A549 (cell line): ENCODE measurements around the gene MEG3. TPM values are rescaled to one million over a fixed set of nuclear protein-coding genes. Genes with fewer than 3 reads are reported as not detected.

Experiments used
- ATAC-seq, 2 experiments: fragments of 200-7000 bp in 1 of 2; fragments of >200 bp in 1 of 2; cut with Nextera tagmentation in 1 of 2; cut with Tn5 transposase in 1 of 2; 3 replicates each; pipeline versions ENCODE4 v1.8.0 to v1.9.1; 2018 to 2020; ENCODE audit warnings: mild to moderate bottlenecking in 1 of 2, moderate library complexity in 1 of 2
- CTCF ChIA-PET: fragments of 300-600 bp; sonication (Branson Sonifier 250); formaldehyde crosslinking; extraction: SDS; loops from one replicate; lab custom pipeline; 2021; ENCODE audit warnings: antibody characterized with exemption, inconsistent platforms; lab: Yijun Ruan, JAX
- POLR2A ChIA-PET: fragments of 350-600 bp; formaldehyde crosslinking; extraction: SDS; loops from one replicate; lab custom pipeline; 2021; ENCODE audit warnings: antibody characterized with exemption, inconsistent platforms; lab: Yijun Ruan, JAX
- DNase-seq, 2 experiments: peaks; one replicate each; pipeline versions ENCODE4 v3.0.0 to v3.0.0-alpha.2; 2011 to 2016; ENCODE audit warnings: low read depth in 1 of 2, low spot score in 1 of 2
- FAIRE-seq: peaks from 2 replicates; lab custom pipeline; 2011; peaks lifted over from hg19 to GRCh38; lab: Jason Lieb, UNC
- H3K27ac ChIP-seq, 2 experiments: fragments of >200 bp; sonication (Bioruptor Twin); formaldehyde crosslinking; 3 replicates each; pipeline ENCODE4 v1.5.1; 2016 to 2017
- H3K4me1 ChIP-seq: fragments of >200 bp; sonication (Bioruptor Twin); formaldehyde crosslinking; 3 replicates; pipeline ENCODE4 v1.6.1; 2016
- H3K4me2 ChIP-seq: fragments of >200 bp; sonication (Bioruptor Twin); formaldehyde crosslinking; 3 replicates; pipeline ENCODE4 v1.6.1; 2016
- H3K4me3 ChIP-seq: fragments of >200 bp; sonication (Bioruptor Twin); formaldehyde crosslinking; 3 replicates; pipeline ENCODE4 v1.5.1; 2016
- H3K9me3 ChIP-seq: fragments of >200 bp; sonication (Bioruptor Twin); formaldehyde crosslinking; 3 replicates; pipeline ENCODE4 v1.6.1; 2016
- ATOH8 ChIP-seq: fragments of 250-450 bp; sonication (Bioruptor Pico); IDR thresholded peaks from 2 replicates; pipeline ENCODE4 v1.5.0; 2020; ENCODE audit warnings: low read depth, mild to moderate bottlenecking, moderate library complexity
- BCL3 ChIP-seq: fragments of >200 bp; sonication (Bioruptor Twin); formaldehyde crosslinking; IDR thresholded peaks from 3 replicates; pipeline ENCODE4 v1.6.1; 2016
- BHLHE40 ChIP-seq: IDR thresholded peaks from 2 replicates; pipeline ENCODE4 v1.6.1; 2012; ENCODE audit warnings: low read depth, low read length, inconsistent platforms
- CHD4 ChIP-seq: fragments of 200-600 bp; sonication (generic); IDR thresholded peaks from 2 replicates; pipeline ENCODE4 v1.6.1; 2016; ENCODE audit warnings: antibody characterized with exemption, mild to moderate bottlenecking, borderline replicate concordance
- CTCF ChIP-seq: fragments of >200 bp; sonication (Bioruptor Twin); formaldehyde crosslinking; IDR thresholded peaks from 3 replicates; pipeline ENCODE4 v1.5.1; 2016
- E2F6 ChIP-seq: IDR thresholded peaks from 2 replicates; pipeline ENCODE4 v1.6.1; 2012; ENCODE audit warnings: low read depth, borderline replicate concordance
- FOSB ChIP-seq: fragments of 250-450 bp; sonication (Bioruptor Pico); IDR thresholded peaks from 2 replicates; pipeline ENCODE4 v1.5.0; 2020; ENCODE audit warnings: mild to moderate bottlenecking, moderate library complexity
- GATA3 ChIP-seq: IDR thresholded peaks from 2 replicates; pipeline ENCODE4 v1.6.1; 2012; ENCODE audit warnings: borderline replicate concordance
- HOXB5 ChIP-seq: fragments of 250-450 bp; sonication (Bioruptor Pico); IDR thresholded peaks from 2 replicates; pipeline ENCODE4 v1.5.0; 2020; ENCODE audit warnings: mild to moderate bottlenecking, moderate library complexity
- KDM1A ChIP-seq: fragments of 200-600 bp; sonication (generic); IDR thresholded peaks from 2 replicates; pipeline ENCODE4 v1.6.1; 2016; ENCODE audit warnings: low read depth, mild to moderate bottlenecking
- MAFK ChIP-seq: fragments of 450-650 bp; IDR thresholded peaks from 2 replicates; pipeline ENCODE4 v1.6.1; 2014; ENCODE audit not compliant: partially characterized antibody
- PBX3 ChIP-seq: IDR thresholded peaks from 2 replicates; pipeline ENCODE4 v1.6.1; 2012
- POLR2A ChIP-seq: IDR thresholded peaks from 2 replicates; pipeline ENCODE4 v1.6.1; 2012; ENCODE audit warnings: mild to moderate bottlenecking, low read length
- RAD21 ChIP-seq, 2 experiments: fragments of >200 bp in 1 of 2; sonication (Bioruptor Twin) in 1 of 2; formaldehyde crosslinking in 1 of 2; IDR thresholded peaks in 1 of 2; conservative IDR thresholded peaks in 1 of 2; 2 replicates in 1 of 2; 3 replicates in 1 of 2; pipeline ENCODE4 v1.6.1; 2012 to 2018; ENCODE audit warnings: inconsistent platforms in 1 of 2
- RARB ChIP-seq: fragments of 250-450 bp; sonication (Bioruptor Pico); IDR thresholded peaks from 2 replicates; pipeline ENCODE4 v1.8.0; 2021; ENCODE audit warnings: mild to moderate bottlenecking, moderate library complexity
- TFCP2L1 ChIP-seq: fragments of 250-450 bp; sonication (Bioruptor Pico); IDR thresholded peaks from 2 replicates; pipeline ENCODE4 v1.5.0; 2021; ENCODE audit warnings: mild to moderate bottlenecking
- USF2 ChIP-seq: fragments of 450-650 bp; IDR thresholded peaks from 2 replicates; pipeline ENCODE4 v1.6.1; 2014; ENCODE audit warnings: antibody characterized with exemption
- ZFP36 ChIP-seq: fragments of 450-650 bp; IDR thresholded peaks from 2 replicates; pipeline ENCODE4 v1.6.1; 2014; ENCODE audit warnings: borderline replicate concordance; ENCODE audit not compliant: partially characterized antibody
- ZNF302 ChIP-seq: fragments of 250-450 bp; sonication (Bioruptor Pico); IDR thresholded peaks from 2 replicates; pipeline ENCODE4 v1.9.0; 2021; ENCODE audit warnings: inconsistent platforms, mild to moderate bottlenecking, moderate library complexity
- WGBS: methylation state at CpG from one replicate; pipeline ENCODE4 v1.1.6; 2017; ENCODE audit errors: missing lambda C conversion rate; 5-methylcytosine and 5-hydroxymethylcytosine counted together
- polyA plus RNA-seq, 4 experiments: library from polyadenylated mRNA; depleted of rRNA in 3 of 4; stranded (reverse); fragments of >200 nt; fragmentation: RNase III in 1 of 4; extraction: RNeasy Plus Mini Kit Qiagen cat#74134 plus additional on column Dnase treatment in 1 of 4; gene quantifications; 2 replicates in 3 of 4; 3 replicates in 1 of 4; pipeline ENCODE4 v1.2.3, GENCODE V29; 2011 to 2017

The MEG3 gene
- polyA plus RNA-seq, 2 of the 4 experiments (the other 2 are of a cell fraction) = 27.0 to 56.7 TPM

GRCh38 chr14:100891051-100891450, 65.1 kb downstream of the MEG3 start:
- ATAC-seq = no peak
- CTCF ChIA-PET = interaction anchor here (1.5 to 4.0 kb wide), 2 partner anchors 11 to 506 kb away, joined by 3 to 22 read pairs; partner anchors contain the start of gene RTL1

GRCh38 chr14:100891501-100892445, 65.9 kb downstream of the MEG3 start:
- DNase-seq (no peak), ATAC-seq (no peak), FAIRE-seq (no peak)
- no peak overlapping the region for H3K4me3 ChIP-seq
- TF ChIP-seq TFCP2L1 (no peak), CTCF (no peak), RARB (CRISPR knock-in tag) (no peak)
- no peak overlapping the region for H3K27ac ChIP-seq
- H3K4me1 ChIP-seq = no peaks in the 10 kb centered on the region
- no peak overlapping the region for H3K4me2 ChIP-seq
- ChIA-PET CTCF (interaction anchor here (0.9 to 4.0 kb wide), 2 partner anchors 10 to 736 kb away, joined by 3 to 22 read pairs; partner anchors contain the start of gene RTL1), POLR2A (no interaction called here)
- 84% methylated on average over 11 of the region's 13 CpGs for WGBS
- H3K9me3 ChIP-seq = no peaks in the 10 kb centered on the region

More at GRCh38 chr14:100891051-100891450, 65.1 kb downstream of the MEG3 start:
- FAIRE-seq (no peak), DNase-seq (no peak)
- Histone ChIP-seq H3K4me2 (no peak overlapping the region), H3K27ac (no peak overlapping the region), H3K4me3 (no peak overlapping the region), H3K4me1 (no peaks in the 10 kb centered on the region), H3K9me3 (no peaks in the 10 kb centered on the region)
- 65% methylated on average over 10 of the region's 10 CpGs for WGBS
- TF ChIP-seq CHD4 (no peak), RAD21 (conservative IDR thresholded peaks at IDR 0.05 in 1 of 2, IDR thresholded peaks at IDR 0.05 in 1 of 2) (no peak), POLR2A (no peak), KDM1A (no peak), GATA3 (no peak), ZNF302 (CRISPR knock-in tag) (no peak), FOSB (CRISPR knock-in tag) (no peak), USF2 (no peak), MAFK (no peak), BHLHE40 (no peak), ZFP36 (no peak), ATOH8 (CRISPR knock-in tag) (no peak), BCL3 (no peak), PBX3 (no peak), E2F6 (no peak), HOXB5 (CRISPR knock-in tag) (no peak)
- POLR2A ChIA-PET = no interaction called here
